GM19468 (cell line): Measurements from ENCODE around the gene SUN2.

Experiments used
- ATAC-seq: cut with Tn5 transposase; IDR thresholded peaks from one replicate; pipeline ENCODE4 v1.9.1; 2021; ENCODE audit warnings: mild to moderate bottlenecking, moderate library complexity, moderate number of reproducible peaks; ENCODE audit not compliant: unreplicated experiment; ENCODE audit errors: extremely low read depth

The SUN2 gene

DNA sequence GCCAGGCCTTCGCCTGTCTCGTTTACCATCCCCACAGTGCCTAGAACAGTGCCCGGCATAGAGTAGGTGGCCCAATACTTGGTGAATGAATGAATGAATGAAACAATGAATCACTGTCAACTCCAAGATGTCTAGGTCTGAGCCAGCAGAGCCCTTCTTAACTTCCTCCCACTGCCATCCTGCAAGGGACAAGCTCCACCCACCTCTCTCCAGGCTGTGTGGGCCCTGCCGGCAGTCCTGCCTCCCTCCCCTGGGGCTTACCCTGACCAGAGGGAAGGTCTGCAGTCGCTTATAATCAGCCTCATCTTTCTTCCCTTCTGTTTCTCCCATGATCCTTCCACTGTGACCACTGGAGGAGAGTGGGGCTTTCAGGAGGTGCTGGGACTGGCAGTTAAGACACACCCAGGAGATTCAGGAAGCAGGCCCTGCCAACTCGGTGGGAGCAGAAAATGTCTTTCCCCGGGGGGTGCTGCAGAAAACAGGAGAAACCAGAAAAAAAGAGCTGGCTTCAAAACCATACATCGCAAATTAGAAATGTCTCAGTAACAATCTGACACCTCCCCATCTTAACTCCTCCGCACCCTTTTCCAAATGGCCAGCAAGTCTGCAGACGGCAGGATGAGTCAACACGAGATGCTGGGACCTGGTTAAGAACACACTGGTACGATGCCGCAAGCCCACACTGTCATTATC, 26.8 kb upstream of the SUN2 start:
- no peak for ATAC-seq

DNA sequence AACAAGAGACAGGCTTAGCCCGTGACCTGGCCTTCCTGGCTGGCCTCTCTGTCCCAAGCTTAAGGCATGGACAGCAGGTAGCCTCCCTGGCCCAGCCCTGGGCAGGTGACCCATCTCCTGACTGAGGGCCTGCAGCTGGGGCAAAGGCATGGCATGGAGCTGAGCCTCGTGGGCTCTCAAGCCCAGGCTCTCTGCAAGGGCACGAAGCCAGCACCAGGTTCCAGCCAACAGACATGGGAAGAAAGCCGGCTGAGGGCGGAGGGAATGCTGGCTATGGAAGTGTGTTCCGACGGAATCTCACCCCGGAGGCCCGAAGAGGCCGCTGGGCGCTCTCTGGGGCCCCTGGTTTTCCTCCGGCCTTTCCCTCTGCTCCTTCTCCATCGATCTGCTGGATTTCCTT, 25.2 kb upstream of the SUN2 start:
- ATAC-seq: no peak

GRCh38 chr22:38777087-38777671, 21.4 kb upstream of the SUN2 start:
- no peak for ATAC-seq

- no peak for ATAC-seq
Measured at GRCh38 chr22:38776086-38776485, 20.3 kb upstream of the SUN2 start.

- ATAC-seq: no peak
Measured at GRCh38 chr22:38775656-38776055, 19.9 kb upstream of the SUN2 start.

DNA sequence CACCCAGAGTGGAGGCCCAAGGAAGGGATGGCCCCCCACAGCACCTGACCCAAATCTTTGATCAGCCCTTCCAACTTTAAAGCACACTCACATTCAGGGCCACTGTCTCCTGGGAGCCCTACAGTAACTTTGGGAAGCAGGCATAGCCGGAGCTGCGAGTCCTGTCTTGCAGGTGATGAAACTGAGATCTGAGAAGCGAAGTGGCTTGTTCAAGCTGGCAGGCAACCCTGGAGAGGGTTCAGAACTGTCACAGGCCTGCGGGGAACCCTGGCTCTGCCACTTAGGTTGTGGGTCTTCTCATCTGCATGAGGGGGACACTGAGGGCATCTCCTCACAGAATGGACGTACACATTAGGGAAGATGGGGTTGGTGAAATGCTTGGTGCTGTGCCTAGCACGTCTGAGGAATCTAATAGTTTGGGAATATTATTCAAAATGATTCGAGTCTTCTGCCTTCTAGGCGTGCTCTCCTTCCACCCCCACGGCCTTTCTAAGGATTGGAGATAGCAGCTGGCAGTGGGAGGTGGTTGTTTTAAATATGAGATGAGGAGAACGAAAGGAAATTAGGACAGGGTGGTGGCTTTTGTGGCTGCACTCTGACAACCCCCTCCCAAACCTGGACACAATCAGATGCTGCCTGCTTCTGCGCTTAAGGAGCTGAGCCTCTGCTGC, 18.8 kb upstream of the SUN2 start:
- no peak for ATAC-seq

DNA sequence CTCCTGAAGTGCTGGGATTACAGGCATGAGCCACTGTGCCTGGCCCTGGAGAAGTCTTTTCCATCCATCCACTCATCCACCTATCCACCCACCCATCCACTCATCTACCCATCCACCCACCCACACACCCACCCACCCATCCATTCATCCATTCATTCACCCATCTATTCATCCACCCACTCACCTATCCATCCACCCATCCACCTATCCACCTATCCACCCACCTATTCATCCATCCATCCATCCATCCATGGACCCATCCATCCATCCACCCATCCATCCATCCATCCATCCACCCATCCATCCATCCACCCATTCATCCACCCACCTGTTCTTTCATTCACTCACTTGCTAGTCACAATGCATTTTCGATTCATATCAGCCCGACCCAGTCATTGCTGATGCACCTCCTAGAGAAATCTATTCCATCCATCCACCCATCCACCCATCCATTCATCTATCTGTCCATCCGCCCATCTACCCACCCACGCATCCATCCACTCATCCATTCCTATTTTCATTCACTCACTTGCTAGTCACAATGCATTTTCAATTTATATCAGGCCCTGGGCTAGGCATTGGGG, 17.7 kb upstream of the SUN2 start:
- no peak for ATAC-seq

GRCh38 chr22:38772623-38772873, 16.8 kb upstream of the SUN2 start:
- ATAC-seq: no peak

GRCh38 chr22:38770257-38770949, 14.6 kb upstream of the SUN2 start:
- ATAC-seq: no peak

- no peak for ATAC-seq
Measured at GRCh38 chr22:38768036-38768435, 12.2 kb upstream of the SUN2 start.

DNA sequence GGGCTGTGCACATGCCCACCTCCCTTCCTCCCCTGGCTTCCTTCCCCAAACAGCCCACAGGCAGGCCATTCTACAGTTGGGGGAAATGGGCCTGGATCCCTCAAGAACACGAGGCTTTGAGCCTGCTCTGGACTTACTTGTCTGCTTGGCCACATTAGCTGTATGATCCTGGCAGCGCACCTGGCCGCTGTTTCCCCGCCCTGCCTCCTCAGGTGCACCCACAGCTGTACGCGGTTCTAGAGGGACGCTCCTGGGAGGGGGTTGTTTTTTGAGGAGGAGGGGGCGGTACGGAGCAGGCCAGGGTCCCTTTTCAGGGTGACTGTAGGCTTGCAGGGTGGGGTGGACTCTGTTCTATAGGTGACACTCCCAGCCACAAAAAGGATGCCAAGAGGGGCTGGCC, 11.5 kb upstream of the SUN2 start:
- ATAC-seq: no peak

DNA sequence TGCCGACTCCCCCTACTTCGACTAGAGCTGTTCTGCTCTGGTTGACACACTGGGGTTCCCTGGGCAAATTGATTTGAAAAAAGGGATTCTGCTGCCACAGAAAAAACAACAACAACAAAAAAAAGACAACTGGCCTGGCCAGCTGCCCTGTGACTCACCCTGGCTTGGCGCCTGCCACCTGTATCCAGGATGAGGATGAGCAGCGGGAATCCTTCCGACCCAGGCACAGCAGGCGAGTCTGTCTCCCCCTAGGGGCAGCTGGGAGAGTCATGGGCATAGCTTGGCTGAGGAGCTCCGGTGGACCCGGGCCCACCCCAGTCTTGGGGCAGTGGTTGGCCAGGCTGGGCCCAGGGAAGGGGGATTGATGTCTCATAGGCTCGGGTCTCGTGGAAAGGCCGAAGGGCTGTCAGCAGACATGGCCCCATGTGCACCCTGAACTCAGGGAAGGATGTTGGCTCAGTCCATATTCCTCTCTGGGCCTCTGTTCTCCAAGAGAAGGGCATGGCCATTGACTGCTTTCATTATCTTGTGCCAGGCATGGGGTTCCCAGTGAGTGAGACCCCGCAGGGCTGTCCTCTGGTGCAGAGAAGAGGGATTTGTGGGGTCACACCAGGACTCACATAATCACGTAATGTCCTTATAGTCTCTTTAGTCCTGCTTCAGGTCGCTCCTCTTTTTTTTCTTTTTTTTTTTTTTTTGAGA, 10.4 kb upstream of the SUN2 start:
- ATAC-seq: no peak

DNA sequence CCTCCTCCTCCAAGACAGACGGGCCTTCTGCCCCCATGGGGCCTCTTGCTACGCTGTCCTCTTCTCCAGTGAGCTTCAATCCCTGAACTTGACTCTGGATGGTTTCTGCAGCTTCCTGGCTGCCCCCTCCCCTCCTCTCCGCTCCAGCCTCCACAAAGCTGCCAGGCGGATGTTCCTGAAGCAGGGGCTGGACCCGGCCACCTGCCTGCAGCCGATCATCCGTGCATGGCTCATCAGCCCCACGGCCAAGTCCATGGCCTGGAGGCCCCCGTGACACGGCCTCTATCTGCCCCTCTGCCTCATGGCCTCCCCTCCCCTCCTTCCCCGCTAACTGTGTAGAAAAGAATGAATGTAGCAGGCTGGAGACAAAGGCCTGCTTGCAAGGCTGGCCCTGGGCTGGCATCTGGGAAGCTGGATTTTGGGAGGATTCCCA, 6.8 kb upstream of the SUN2 start:
- no peak for ATAC-seq

DNA sequence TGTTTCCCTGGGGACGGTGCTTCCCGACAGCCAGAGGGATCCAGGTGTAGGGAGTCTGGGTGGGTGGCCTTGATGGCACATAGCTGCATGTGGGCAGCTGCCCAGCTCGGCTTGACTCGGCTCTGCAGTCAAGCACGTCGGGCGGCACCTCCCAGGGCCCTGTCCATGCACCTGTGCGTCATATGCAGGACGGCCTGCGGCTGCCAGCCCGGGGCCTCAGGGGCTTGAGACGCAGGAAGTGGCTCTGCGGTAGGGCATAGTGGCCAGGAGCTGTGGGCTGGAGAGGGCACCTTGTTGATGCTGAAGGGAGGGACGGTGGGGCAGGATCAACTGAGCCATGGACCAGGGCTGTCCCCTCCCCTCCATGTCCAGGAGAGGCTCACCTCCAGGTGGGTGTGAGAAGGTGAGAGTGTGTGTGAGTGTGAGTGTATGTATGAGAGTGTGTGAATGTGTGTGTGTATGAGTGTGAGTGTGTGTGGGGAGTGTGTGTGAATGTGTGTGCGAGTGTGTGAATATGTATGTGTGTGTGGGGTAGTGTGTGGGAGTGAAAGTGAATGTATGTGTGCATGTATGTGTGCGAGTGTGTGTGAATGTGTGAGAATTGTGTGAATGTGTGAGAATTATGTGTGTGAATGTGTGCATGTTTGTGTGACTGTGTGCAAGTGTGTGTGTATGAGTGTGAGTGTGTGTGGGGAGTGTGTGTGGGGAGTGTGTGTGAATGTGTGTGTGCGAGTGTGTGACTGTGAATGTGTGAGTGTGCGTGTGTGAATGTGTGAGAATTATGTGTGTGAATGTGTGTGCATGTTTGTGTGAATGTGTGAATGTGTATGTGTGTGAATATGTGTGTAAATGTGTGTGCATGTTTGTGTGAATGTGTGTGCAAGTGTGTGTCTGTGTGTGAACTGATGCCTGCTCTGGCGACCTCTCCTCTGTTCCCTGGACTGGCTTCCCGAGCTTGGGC, 5.7 kb upstream of the SUN2 start:
- no peak for ATAC-seq

GRCh38 chr22:38760477-38761201, 4.8 kb upstream of the SUN2 start:
- ATAC-seq: no peak

- no peak for ATAC-seq
Measured at GRCh38 chr22:38759005-38759404, 3.2 kb upstream of the SUN2 start.

- ATAC-seq: no peak
Measured at GRCh38 chr22:38758276-38758945, 2.6 kb upstream of the SUN2 start.

DNA sequence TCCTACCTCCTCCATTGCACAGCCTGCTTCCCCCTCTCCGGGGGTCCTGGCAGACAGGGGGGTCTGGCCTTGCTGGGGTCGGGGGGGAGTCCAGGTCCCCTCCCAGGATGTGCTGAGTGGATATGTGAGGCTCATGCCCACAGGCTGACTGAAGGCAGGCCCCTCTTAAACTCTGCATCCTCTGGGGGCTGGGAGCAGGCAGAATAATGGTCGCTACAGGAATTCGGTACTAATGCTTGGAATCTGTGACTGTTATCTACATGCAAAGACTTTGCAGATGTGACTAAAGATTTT, 1.6 kb upstream of the SUN2 start:
- no peak for ATAC-seq
